Measurements from ENCODE around the gene MYO1B.
A peak's percentile ranks its signal among the peaks of the same experiment; 100 is the strongest.

MYO1B gene

GRCh38 chr2:191245046-191245868 lies at the start of gene MYO1B:
MYO1B (plus strand) TSS chr2:191245404; CDS start chr2:191276896, 31,492 bp downstream.
- peak; percentile 68 for DNase-seq (ENCODE audit: low spot score)
- in situ Hi-C loops (cut with MboI; ENCODE audit: low sequenced_read_pairs, unreplicated experiment): no loop called here
- peak; percentile 38 for TF ChIP-seq CTCF (IDR thresholded peaks at IDR 0.05; ENCODE audit: borderline replicate concordance, control extremely low read depth, extremely low read depth, insufficient read depth, missing control alignments)

- no peak for DNase-seq (ENCODE audit: low spot score)
- TF ChIP-seq CTCF (IDR thresholded peaks at IDR 0.05; ENCODE audit: borderline replicate concordance, control extremely low read depth, extremely low read depth, insufficient read depth, missing control alignments): no peak
- in situ Hi-C loops (cut with MboI; ENCODE audit: low sequenced_read_pairs, unreplicated experiment): no loop called here
Measured at GRCh38 chr2:191197096-191197495, 48.1 kb upstream of the MYO1B start.

GRCh38 chr2:191198271-191198670 lies 46.9 kb upstream of the MYO1B start:
- DNase-seq (ENCODE audit: low spot score): no peak
- no peak for TF ChIP-seq CTCF (IDR thresholded peaks at IDR 0.05; ENCODE audit: borderline replicate concordance, control extremely low read depth, extremely low read depth, insufficient read depth, missing control alignments)
- in situ Hi-C loops (cut with MboI; ENCODE audit: low sequenced_read_pairs, unreplicated experiment): no loop called here

GRCh38 chr2:191199929-191200512 lies 45.2 kb upstream of the MYO1B start:
- TF ChIP-seq CTCF (IDR thresholded peaks at IDR 0.05; ENCODE audit: borderline replicate concordance, control extremely low read depth, extremely low read depth, insufficient read depth, missing control alignments): no peak
- no peak for DNase-seq (ENCODE audit: low spot score)
- in situ Hi-C loops (cut with MboI; ENCODE audit: low sequenced_read_pairs, unreplicated experiment): no loop called here

GRCh38 chr2:191200910-191201309 lies 44.3 kb upstream of the MYO1B start:
- TF ChIP-seq CTCF (IDR thresholded peaks at IDR 0.05; ENCODE audit: borderline replicate concordance, control extremely low read depth, extremely low read depth, insufficient read depth, missing control alignments): no peak
- in situ Hi-C loops (cut with MboI; ENCODE audit: low sequenced_read_pairs, unreplicated experiment): no loop called here
- DNase-seq (ENCODE audit: low spot score): no peak

- no peak for TF ChIP-seq CTCF (IDR thresholded peaks at IDR 0.05; ENCODE audit: borderline replicate concordance, control extremely low read depth, extremely low read depth, insufficient read depth, missing control alignments)
- in situ Hi-C loops (cut with MboI; ENCODE audit: low sequenced_read_pairs, unreplicated experiment): no loop called here
- DNase-seq (ENCODE audit: low spot score): no peak
Measured at GRCh38 chr2:191202209-191202721, 42.9 kb upstream of the MYO1B start.
